Stimulated activated CD4-positive, alpha-beta T cell treated with anti-CD3 and anti-CD28 coated beads, Interleukin-4, amount 100 ng/mL, for 1 hour (primary cell): Measurements from ENCODE around the gene EP300.
"Not testable (repeated sequence)": the region's sequence is repeated elsewhere in the genome, so short reads cannot be mapped to it uniquely, and the experiment has no call there.

Experiments used
- DNase-seq: peaks from one replicate; pipeline ENCODE4 v3.0.0-alpha.2; 2020

The EP300 gene

DNA sequence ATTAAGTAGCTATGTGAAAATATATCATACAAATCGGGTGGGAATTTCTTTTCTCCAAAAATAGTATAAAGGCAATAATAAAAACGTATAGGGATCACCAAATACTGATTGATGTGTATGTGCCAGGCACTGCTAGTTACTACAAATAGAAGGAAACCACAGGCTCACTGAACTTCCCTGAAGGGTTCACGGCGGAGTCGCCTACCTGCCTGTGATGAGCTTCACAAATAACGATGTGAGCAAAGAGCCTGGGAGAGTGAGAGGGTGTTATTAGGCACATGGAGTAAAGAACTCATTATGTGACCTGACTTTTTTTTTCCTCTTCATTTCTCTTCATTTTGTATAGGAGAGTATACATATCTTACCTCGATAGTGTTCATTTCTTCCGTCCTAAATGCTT lies 76.8 kb downstream of the EP300 start:
- DNase-seq: no peak

DNA sequence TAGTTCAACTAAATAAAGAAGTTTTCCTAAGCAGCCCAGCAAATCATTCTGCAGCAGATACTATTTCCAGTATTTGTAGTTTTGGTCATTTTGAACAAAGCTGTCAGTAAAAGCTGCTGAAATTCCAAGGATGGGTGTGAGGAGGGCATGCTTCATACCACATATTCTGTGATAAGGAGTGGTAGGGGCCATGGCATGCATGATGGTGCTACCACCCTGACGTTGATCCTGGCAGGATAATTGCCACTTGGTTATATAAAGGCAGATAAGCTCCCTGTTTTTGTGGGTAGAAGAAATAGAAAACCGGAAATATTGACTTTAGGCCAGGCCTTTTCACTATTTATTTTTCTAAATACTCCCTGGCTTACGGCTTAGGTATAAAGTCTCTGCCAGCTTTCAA lies 79.6 kb downstream of the EP300 start:
- DNase-seq: no peak

DNA sequence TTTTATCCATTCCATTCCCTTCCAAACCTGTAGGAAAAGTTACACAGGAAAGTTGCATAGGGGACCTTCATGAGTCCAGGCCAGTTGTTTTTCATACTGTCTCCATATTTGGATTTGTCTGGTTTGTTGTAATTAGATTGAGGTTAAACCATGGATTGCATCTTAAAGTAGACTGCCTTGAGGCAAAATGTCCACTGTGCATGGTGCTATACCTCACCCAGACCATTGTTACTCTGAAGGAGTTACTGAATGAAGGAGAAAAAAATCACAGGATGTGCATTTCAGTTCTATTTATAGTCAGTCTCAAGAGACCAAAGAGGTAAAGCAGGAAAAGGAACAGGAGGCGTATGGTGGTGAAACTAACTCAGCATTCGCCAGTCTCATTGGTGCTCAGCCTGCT lies 83.2 kb downstream of the EP300 start:
- no peak for DNase-seq

DNA sequence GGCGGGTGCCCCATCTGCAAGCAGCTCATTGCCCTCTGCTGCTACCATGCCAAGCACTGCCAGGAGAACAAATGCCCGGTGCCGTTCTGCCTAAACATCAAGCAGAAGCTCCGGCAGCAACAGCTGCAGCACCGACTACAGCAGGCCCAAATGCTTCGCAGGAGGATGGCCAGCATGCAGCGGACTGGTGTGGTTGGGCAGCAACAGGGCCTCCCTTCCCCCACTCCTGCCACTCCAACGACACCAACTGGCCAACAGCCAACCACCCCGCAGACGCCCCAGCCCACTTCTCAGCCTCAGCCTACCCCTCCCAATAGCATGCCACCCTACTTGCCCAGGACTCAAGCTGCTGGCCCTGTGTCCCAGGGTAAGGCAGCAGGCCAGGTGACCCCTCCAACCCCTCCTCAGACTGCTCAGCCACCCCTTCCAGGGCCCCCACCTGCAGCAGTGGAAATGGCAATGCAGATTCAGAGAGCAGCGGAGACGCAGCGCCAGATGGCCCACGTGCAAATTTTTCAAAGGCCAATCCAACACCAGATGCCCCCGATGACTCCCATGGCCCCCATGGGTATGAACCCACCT lies 84.7 kb downstream of the EP300 start:
- DNase-seq: no peak

DNA sequence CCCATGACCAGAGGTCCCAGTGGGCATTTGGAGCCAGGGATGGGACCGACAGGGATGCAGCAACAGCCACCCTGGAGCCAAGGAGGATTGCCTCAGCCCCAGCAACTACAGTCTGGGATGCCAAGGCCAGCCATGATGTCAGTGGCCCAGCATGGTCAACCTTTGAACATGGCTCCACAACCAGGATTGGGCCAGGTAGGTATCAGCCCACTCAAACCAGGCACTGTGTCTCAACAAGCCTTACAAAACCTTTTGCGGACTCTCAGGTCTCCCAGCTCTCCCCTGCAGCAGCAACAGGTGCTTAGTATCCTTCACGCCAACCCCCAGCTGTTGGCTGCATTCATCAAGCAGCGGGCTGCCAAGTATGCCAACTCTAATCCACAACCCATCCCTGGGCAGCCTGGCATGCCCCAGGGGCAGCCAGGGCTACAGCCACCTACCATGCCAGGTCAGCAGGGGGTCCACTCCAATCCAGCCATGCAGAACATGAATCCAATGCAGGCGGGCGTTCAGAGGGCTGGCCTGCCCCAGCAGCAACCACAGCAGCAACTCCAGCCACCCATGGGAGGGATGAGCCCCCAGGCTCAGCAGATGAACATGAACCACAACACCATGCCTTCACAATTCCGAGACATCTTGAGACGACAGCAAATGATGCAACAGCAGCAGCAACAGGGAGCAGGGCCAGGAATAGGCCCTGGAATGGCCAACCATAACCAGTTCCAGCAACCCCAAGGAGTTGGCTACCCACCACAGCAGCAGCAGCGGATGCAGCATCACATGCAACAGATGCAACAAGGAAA lies 85.4 kb downstream of the EP300 start:
- no peak for DNase-seq

DNA sequence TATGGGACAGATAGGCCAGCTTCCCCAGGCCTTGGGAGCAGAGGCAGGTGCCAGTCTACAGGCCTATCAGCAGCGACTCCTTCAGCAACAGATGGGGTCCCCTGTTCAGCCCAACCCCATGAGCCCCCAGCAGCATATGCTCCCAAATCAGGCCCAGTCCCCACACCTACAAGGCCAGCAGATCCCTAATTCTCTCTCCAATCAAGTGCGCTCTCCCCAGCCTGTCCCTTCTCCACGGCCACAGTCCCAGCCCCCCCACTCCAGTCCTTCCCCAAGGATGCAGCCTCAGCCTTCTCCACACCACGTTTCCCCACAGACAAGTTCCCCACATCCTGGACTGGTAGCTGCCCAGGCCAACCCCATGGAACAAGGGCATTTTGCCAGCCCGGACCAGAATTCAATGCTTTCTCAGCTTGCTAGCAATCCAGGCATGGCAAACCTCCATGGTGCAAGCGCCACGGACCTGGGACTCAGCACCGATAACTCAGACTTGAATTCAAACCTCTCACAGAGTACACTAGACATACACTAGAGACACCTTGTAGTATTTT lies 86.1 kb downstream of the EP300 start:
- DNase-seq: no peak

DNA sequence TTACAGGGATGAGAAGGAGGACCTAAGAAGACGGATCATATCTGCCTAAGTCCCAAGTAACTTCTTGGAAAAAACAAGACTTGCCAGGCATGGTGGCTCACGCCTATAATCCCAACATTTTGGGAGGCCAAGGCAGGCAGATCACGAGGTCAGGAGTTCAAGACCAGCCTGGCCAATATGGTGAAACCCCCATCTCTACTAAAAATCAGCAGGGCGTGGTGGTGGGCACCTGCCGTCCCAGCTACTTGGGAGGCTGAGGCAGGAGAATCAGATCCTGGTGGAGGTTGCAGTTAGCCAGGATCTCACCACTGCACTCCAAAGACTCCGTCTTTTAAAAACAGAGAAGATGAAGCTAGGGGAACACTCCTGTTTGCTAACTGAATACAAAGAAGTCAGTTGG lies 88.0 kb downstream of the EP300 start:
- not testable (repeated sequence) for DNase-seq

DNA sequence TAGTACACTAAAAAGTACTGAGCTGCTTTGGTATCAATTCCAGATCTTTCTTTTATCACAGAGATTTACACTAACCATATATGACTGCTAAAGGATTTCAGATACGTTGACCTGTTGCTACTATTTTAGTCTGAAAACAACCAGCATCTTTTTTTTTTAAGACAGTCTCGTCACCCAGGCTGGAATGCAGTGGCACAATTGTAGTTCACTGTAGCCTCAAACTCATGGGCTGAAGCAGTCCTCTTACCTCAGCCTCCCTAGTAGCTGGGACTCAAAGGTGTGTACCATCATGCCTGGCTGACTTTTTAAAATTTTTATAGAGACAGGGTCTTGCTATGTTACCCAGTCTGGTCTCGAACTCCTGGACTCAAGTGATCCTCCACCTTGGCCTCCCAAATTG lies 88.5 kb downstream of the EP300 start:
- DNase-seq: no peak

DNA sequence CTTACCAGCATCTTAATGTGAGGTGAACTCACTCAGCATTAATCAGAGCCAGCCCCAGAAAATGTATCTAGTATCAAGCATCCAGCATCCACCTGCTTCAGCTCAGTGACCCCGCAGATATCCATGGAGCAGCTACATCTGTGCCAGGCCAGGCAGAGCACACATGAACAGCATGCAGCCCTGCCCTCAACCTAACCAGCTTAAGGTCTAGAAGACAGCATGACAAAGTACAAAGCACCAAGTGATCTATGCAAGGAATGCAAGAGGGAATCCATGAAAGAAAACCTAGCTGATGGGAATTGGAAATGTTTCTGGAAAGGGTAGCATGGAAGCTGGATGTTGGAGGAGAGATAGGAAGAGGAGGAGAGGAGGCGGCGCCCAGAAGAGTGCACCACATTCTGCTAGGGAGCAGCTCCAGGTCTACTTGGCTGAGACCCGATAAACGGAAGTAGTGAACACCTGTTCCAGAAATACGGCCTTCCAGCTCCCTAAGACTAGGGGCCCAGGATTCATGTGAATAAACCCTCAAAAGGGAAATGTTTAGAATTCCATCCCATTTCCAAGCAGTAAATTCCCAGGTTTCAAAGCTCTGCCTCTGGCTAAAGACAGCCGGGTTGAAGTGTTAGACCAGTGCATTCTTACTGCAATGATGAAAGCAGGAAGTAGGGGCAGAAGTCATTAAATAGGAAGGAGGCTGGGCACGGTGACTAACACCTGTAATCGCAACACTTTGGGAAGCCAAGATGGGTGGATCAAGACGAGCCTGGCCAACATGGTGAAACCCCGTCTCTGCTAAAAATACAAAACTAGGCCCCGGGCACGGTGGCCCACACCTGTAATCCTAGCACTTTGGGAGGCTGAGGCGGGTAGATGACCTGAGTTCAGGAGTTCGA lies 89.2 kb downstream of the EP300 start:
- DNase-seq: no peak

DNA sequence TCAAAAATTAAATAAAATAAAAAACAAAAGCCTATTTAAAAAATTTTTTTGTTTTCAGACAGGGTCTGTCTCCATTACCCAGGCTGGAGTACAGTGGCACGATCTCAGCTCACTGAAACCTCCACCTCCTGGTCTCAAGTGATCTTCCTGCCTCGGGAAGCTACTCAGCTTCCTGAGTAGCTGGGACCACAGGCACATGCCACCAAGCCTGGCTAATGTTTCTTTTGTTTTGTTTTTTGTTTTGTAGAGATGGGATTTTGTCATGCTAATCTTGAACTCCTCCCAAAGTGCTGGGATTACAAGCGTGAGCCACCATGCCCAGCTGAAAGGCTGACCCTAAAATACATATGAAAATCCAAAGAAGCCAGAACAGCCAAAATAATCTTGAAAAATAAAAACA lies 92.3 kb downstream of the EP300 start:
- DNase-seq: no peak

DNA sequence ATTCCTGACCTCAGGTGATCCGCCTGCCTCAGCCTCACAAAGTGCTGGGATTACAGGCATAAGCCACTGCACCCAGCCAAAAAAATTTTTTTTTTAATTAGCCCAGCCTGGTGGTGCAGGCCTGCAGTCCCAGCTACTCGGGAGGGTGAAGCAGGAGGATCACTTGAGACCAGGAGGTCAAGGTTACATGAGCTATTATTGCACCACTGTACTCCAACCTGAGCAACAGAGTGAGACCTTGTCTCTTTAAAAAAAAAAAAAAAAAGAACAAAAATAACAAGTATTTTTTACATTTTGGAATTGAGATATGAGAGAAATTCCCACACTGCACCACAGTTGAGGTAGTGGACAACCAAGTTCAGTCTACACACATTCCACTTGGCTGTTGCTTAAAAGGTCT lies 99.1 kb downstream of the EP300 start:
- DNase-seq: no peak

DNA sequence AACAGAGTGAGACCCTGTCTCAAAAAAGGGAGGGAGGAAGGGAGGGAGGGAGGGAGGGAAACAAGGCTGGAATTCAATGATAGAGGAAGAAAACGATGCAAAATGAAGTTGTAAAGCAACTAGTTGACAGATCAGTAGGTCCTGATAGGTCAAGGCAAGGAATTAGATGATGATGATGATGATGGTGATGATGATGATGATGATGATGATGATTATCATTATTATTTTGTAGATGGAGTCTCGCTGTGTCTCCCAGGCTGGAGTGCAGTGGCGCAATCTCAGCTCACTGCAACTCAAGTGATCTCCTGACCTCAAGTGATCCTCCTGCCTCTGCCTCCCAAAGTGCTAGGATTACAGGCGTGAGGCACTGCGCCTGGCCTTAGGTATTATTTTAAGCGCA lies 101.4 kb downstream of the EP300 start:
- no peak for DNase-seq

DNA sequence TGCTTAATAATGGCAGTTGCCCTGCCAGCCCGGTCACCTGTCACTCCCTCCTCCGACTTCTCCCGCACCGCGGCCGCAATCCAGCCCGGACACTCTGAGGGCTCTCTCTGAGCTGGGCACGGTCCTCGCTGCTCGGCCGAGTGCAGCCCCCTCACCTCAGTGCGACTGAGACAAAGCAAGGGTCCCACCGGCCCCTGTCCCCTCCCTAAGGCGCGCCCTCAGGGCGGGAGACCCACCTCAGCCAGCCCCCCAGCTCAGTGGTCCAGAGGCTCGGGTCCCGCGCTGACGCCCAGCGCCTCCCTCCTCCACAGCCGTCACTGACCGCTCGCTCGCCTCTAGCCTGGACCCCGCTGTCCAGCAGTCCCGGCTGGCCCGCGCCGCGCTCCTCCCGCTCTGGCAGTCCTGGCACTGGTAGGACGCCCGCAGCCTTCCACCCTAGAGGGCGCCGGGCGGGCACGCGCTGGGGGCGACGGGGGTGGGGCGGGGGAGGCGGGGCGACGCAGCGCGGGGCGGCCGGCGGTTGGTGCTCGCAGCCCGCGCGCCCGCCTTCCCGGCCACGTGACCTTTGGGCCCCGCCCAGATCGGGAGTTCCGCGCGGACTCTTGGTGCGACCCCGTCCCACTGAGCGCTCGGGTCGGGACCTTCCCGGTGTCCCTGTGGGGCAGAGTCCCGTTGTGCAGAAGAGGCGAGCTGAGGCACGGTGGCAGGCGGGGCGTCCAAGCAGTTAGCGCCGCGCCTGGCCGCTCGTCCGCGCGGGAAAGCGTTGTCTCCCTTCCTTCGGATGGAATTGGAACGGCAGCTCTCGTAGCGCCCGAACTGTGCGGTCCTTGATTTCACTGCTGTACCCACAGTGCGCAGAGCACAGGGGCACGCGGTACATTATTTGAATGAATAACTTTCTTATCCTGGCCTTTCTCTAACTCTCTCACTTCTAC lies 104.9 kb downstream of the EP300 start:
- DNase-seq: peak; percentile 86

DNA sequence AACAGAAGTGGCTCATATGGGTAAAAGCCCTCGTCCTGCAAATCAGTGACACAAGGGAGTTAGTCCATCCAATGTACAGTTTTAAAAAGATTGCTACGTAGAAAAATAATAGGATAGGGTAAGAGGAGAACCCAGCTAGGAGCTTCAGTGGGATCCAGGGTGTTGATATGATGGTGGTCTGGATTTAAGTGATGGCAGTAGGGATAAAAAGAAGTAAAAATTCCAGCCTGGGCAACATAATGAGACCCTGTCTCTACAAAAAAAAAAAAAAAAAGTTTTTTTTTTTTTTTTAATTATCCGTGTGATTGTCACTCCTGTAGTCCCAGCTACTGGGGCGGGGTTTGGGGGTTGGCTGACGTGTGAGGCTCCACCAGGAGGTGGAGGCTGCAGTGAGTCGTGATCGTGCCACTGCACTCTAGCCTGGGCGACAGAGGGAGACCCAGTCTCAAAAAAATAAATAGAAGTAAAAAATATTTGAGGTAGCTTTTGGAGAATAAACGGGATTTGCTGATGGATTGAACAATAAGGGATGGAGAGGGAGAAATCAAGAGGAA lies 105.7 kb downstream of the EP300 start:
- DNase-seq: peak; percentile 63

DNA sequence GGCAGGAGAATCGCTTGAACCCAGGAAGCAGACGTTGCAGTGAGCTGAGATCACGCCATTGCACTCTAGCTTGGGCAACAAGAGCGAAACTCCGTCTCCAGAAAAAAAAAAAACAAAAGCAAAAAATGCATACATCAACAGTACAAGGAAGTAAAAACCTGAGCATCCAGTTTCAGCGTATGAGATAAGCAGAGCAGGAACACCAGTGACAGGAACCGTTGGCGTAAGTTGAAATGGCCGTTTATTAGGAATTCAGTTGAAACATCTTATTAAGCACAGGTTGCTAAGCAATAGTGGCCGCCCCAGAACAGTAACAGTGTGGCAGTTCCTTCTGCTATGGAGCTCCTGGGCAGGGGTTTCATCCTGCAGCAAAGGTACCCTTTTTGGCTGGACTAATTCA lies 108.7 kb downstream of the EP300 start:
- DNase-seq: no peak

DNA sequence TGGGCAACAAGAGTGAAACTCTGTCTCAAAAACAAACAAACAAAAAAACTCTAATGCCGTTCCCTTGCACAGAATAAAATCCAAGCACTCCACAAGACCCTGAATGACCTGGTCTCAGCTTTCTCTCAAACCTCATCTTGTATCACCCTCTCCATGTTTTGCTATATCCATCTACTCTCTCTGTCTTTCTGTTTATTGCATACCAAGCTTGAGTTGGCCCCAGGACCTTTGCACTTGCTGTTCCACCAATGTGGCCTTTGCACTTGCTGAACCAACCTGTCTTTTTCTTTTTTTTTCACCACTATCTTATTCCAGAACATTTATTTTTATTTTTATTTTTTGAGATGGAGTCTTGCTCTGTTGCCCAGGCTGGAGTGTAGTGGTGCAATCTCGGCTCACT lies 110.7 kb downstream of the EP300 start:
- DNase-seq: no peak

DNA sequence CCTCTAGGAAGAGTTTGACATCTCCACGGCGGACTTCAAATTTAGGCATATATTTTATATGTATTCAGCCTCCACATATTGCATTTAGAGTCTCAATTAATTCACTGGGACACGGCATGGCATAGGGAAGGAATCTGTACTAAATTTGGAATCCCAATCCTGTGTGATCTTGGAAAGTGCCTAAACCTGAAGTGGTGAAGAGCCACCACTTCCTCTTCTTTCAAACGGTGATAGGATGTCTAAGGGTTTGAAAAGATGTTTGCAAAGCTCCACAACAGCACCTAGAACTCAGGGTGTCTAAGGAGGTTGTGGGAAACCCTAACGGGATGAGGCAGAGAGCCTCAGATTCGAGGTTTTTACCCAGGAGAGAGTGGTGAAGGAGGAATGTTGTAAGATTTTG lies 111.7 kb downstream of the EP300 start:
- DNase-seq: no peak

DNA sequence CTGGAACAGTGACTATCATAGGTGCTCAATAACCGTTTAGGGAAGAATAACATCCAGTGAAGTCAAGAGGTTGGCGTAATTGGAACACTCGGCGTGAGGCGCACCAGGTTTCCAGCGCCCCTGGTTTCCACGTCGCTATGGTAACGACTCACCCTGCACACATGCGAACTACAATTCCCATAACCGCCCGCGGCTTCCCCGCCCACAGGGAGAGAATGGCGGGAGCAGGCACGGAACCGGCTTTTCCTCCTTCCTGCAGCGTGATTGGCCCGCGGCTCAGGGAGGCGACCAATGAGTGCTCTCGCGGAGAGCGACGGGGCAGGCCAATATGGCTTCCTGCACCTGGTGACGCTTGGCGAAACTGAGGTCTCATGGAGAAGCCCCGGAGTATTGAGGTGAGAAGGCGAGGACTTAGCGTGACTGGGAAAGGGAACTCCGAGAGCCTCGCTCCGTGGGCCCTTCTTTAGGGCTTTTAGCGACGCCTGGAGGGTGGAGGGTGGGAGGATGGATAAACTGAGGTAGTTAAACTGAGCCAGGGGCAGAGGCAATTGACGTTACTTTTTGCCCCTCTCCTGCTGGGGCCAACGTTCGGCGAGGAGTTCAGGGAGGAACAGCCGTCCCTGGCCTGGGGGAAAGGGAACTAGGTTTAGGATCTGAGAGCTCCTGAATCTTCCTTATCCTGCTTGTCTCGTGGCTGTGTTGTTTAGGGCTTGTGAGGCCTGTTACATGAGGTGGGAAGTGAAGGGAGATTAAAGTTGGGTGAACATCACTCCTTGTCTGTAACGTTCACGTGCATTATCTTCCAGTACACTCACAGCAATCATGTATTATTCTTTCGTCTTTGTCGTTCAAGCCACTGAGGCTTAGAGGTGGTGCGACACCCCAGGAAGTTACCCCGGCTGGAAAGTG lies 112.9 kb downstream of the EP300 start, which contains the start of gene L3MBTL2:
TSS of gene L3MBTL2 (plus strand) at position 321 of the 909 bp plus-strand sequence. CDS start at position 372, 51 bp downstream.
- DNase-seq: peak; percentile 98

DNA sequence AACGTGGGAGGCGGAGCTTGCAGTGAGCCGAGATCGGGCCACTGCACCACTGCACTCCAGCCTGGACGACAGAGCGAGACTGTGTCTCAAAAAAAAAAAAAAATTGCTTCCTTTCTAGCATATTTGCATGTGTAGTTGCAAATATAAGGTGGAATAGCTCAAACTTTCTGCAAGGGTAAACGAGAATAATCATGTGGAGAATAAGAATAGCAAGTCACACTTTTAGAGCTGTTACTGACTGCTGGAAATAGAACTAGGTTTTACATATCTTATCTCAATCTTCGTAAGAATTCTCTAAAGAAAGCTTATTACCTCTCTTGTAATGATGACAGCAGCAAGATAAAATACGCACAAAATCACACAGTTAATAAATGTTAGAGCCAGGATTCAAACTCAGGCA lies 114.3 kb downstream of the EP300 start:
- no peak for DNase-seq

DNA sequence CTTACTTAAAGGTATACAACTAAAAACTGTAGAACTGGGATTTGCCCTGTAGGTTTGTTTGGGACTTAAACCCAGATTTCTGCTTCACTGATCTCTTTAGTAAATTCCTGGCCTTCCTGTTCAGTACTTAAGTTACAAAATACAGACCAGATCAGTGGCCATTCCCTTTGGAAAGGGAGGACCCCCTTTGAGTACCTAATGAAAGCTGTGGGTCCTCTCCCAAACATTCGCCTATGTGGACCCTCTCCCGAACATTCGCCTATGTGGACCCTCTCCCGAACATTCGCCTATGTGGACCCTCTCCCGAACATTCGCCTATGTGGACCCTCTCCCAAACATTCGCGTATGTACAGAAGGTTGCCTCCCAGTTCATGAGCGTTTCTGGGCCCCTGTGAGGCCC lies 123.0 kb downstream of the EP300 start:
- no peak for DNase-seq

DNA sequence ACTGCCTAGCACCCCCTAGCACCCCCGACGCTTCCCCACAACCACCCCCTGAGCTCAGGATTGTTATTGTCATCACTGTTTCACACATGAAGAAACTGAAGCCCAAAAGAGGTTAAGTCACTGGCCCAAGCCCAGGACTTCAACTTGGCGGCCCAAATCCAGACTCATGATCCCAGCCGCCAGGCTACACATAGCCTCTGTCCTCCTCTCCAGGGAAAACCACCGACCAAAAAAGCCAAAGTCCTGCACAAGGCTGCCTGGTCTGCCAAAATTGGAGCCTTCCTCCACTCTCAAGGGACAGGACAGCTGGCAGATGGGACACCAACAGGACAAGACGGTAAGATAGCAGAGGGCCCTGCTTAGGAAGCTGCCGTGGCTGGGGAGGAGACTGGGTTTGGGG lies 123.5 kb downstream of the EP300 start:
- DNase-seq: no peak
